HepG2 (cell line): ENCODE results near the gene IQCC. TPM values are rescaled to one million over a fixed set of nuclear protein-coding genes. Genes with fewer than 3 reads are reported as not detected.
A peak's percentile ranks its signal among the peaks of the same experiment; 100 is the strongest.

Experiments used
- ATM ChIP-seq: fragments of 450-650 bp; IDR thresholded peaks from 2 replicates; pipeline ENCODE4 v1.7.1; 2017; ENCODE audit warnings: mild to moderate bottlenecking, borderline replicate concordance
- BRD4 ChIP-seq: sonication (generic); formaldehyde crosslinking; IDR thresholded peaks from 2 replicates; pipeline ENCODE4 v1.4.0; 2020; ENCODE audit warnings: missing genetic modification reagents
- GABPA ChIP-seq, 2 experiments: IDR thresholded peaks; 2 replicates each; pipeline ENCODE4 v1.6.1; 2011 to 2016; ENCODE audit warnings: low read depth in 2 of 2, low read length in 1 of 2, missing biosample characterization in 1 of 2, missing genetic modification characterization in 1 of 2
- HNRNPH1 ChIP-seq: fragments of 200-400 bp; formaldehyde crosslinking; optimal IDR thresholded peaks from 2 replicates; pipeline ENCODE3; 2017; ENCODE audit warnings: mild to moderate bottlenecking, low read depth, low read length
- IKZF1 ChIP-seq: fragments of 450-650 bp; IDR thresholded peaks from 2 replicates; pipeline ENCODE4 v1.7.1; 2016
- MAF1 ChIP-seq: sonication (generic); formaldehyde crosslinking; IDR thresholded peaks from 2 replicates; pipeline ENCODE4 v1.5.0; 2020; ENCODE audit warnings: missing genetic modification reagents, borderline replicate concordance
- MIER3 ChIP-seq: IDR thresholded peaks from 2 replicates; pipeline ENCODE4 v1.6.1; 2016; ENCODE audit warnings: missing compliant biosample characterization, borderline replicate concordance
- MTA1 ChIP-seq: sonication (generic); formaldehyde crosslinking; IDR thresholded peaks from 2 replicates; pipeline ENCODE4 v1.4.0; 2020; ENCODE audit warnings: missing genetic modification reagents, mild to moderate bottlenecking, borderline replicate concordance
- MXI1 ChIP-seq: IDR thresholded peaks from 3 replicates; pipeline ENCODE4 v1.6.1; 2012; ENCODE audit warnings: low read depth, low read length, inconsistent platforms, borderline replicate concordance
- MYC ChIP-seq: sonication (generic); formaldehyde crosslinking; IDR thresholded peaks from 2 replicates; pipeline ENCODE4 v1.9.0; 2021; ENCODE audit warnings: missing genetic modification reagents, borderline replicate concordance
- NR2F1 ChIP-seq, 2 experiments: fragments of 450-650 bp in 1 of 2; formaldehyde crosslinking in 1 of 2; IDR thresholded peaks; 2 replicates each; pipeline versions ENCODE4 v1.5.0 to v1.6.1; 2016 to 2020; ENCODE audit warnings: mild to moderate bottlenecking in 1 of 2, missing compliant biosample characterization in 1 of 2, missing genetic modification reagents in 1 of 2, moderate library complexity in 1 of 2
- SMC3 ChIP-seq: IDR thresholded peaks from 2 replicates; pipeline ENCODE4 v1.6.1; 2011; ENCODE audit warnings: low read length, improper control_type of control experiment
- SRY ChIP-seq: sonication (generic); formaldehyde crosslinking; IDR thresholded peaks from 2 replicates; pipeline ENCODE4 v1.8.0; 2022; ENCODE audit warnings: mild to moderate bottlenecking, missing genetic modification reagents
- STAT5B ChIP-seq: sonication (generic); formaldehyde crosslinking; IDR thresholded peaks from 2 replicates; pipeline ENCODE4 v1.4.0; 2020; ENCODE audit warnings: missing genetic modification reagents
- TAF15 ChIP-seq: fragments of 200-400 bp; formaldehyde crosslinking; IDR thresholded peaks from one replicate; pipeline ENCODE4 v1.6.1; 2018; ENCODE audit warnings: mild to moderate bottlenecking, low read depth, low read length; ENCODE audit not compliant: poor library complexity, severe bottlenecking
- ZNF331 ChIP-seq: sonication (generic); formaldehyde crosslinking; IDR thresholded peaks from 2 replicates; pipeline ENCODE4 v1.4.0; 2020; ENCODE audit warnings: missing genetic modification reagents
- ZNF761 ChIP-seq: sonication (generic); formaldehyde crosslinking; conservative IDR thresholded peaks from 2 replicates; pipeline ENCODE4 v1.4.0; 2020; ENCODE audit warnings: mild to moderate bottlenecking, missing genetic modification reagents
- polyA plus RNA-seq, 8 experiments: library from polyadenylated mRNA; depleted of rRNA in 3 of 8; stranded (reverse) in 7 of 8; unstranded in 1 of 8; fragments of >200 nt; fragmentation: Illumina TruSeq in 4 of 8; extraction: Trizol in 4 of 8; gene quantifications; 2 replicates each; pipeline versions ENCODE4 v1.2.1 to v1.2.3, GENCODE V29; 2011 to 2016; ENCODE audit warnings: low read depth in 4 of 8, missing spikeins in 1 of 8, mixed read lengths in 1 of 8; ENCODE audit not compliant: insufficient read depth in 1 of 8
- total RNA-seq, 5 experiments: library from RNA; depleted of rRNA; stranded (reverse); fragments of >200 nt; fragmentation: Illumina TruSeq; extraction: Trizol; gene quantifications; 2 replicates each; pipeline ENCODE4 v1.2.3, GENCODE V29; 2016; ENCODE audit warnings: low read depth in 1 of 5
- TF ChIP-seq, protein P1 (sequence below), 2 experiments: sonication (generic) in 1 of 2; formaldehyde crosslinking in 1 of 2; IDR thresholded peaks; 2 replicates each; pipeline versions ENCODE4 v1.4.0 to v1.6.1; 2016 to 2020; ENCODE audit warnings: borderline replicate concordance in 1 of 2, low read depth in 1 of 2, mild to moderate bottlenecking in 1 of 2, missing genetic modification reagents in 1 of 2
- TF ChIP-seq, protein P2 (sequence below): sonication (generic); formaldehyde crosslinking; IDR thresholded peaks from 2 replicates; pipeline ENCODE4 v1.4.0; 2020; ENCODE audit warnings: mild to moderate bottlenecking, missing genetic modification reagents
- TF ChIP-seq, protein P3 (sequence below): sonication (generic); formaldehyde crosslinking; IDR thresholded peaks from 2 replicates; pipeline ENCODE4 v1.4.0; 2020; ENCODE audit warnings: low read depth, missing genetic modification reagents

Gene IQCC
- total and polyA plus RNA-seq, 2 of the 13 experiments (the other 11 are each of a cell fraction or from before 2014, with no cell fraction given), result 1.7 to 3.0 TPM

DNA sequence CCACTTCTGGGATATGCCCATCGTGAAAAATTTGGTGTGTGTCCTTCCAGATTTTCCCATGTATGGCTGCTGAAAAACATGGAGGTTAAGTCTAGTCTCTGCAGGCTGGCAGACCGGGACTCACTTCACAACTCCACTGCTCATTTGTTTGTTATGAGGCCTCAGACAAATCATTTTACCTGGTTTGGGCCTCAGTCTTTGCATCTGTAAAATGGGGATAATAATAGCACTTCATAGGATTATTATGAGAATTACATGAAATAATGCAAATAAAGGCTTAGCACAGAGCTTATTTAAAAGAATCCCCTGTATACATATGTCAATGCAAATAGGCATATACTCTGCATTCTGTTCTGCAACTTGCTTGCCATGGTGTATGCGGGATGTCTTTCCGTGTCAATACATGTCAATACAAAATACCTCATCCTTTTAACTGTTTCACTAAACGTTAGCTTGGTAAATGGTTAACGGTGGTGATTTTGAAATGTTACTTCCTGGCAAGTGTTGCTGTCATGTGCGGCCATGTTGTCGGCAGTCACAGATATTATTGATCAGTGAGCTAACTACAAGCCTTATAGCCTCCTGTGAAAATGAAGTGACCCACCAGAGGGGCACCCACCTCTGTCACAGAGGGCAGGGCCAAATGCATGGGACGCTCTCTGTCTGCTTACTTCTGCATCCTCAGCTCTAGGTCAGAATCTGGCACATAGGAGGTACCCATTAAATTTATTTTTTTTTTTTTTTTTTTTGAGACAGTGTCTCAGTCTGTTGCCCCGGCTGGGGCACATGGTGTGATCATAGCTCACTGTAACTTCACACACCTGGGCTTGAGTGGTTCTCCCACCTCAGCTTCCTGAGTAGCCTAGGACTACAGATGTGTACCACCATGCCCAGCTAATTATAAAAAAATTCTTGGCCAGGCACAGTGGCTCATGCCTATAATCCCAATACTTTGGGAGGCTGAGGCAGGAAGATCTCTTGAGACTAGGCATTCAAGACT lies 49.9 kb downstream of the IQCC start (continued):
- TF ChIP-seq, protein P1, sequence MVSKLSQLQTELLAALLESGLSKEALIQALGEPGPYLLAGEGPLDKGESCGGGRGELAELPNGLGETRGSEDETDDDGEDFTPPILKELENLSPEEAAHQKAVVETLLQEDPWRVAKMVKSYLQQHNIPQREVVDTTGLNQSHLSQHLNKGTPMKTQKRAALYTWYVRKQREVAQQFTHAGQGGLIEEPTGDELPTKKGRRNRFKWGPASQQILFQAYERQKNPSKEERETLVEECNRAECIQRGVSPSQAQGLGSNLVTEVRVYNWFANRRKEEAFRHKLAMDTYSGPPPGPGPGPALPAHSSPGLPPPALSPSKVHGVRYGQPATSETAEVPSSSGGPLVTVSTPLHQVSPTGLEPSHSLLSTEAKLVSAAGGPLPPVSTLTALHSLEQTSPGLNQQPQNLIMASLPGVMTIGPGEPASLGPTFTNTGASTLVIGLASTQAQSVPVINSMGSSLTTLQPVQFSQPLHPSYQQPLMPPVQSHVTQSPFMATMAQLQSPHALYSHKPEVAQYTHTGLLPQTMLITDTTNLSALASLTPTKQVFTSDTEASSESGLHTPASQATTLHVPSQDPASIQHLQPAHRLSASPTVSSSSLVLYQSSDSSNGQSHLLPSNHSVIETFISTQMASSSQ (IDR thresholded peaks at IDR 0.05; ENCODE audit: low read depth), result peak; percentile 82
- TF ChIP-seq, protein P1 (CRISPR knock-in tag; IDR thresholded peaks at IDR 0.05; ENCODE audit: borderline replicate concordance), result peak; percentile 43; the same call in 1 of the 2 replicates
- TF ChIP-seq, protein P2, sequence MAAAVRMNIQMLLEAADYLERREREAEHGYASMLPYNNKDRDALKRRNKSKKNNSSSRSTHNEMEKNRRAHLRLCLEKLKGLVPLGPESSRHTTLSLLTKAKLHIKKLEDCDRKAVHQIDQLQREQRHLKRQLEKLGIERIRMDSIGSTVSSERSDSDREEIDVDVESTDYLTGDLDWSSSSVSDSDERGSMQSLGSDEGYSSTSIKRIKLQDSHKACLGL (CRISPR knock-in tag), result no peak
- TF ChIP-seq MIER3 (CRISPR knock-in tag), result peak; percentile 73; the same call in 1 of the 2 replicates
- no peak for TF ChIP-seq STAT5B (CRISPR knock-in tag)
- TF ChIP-seq IKZF1, result no peak
- TF ChIP-seq, protein P3, sequence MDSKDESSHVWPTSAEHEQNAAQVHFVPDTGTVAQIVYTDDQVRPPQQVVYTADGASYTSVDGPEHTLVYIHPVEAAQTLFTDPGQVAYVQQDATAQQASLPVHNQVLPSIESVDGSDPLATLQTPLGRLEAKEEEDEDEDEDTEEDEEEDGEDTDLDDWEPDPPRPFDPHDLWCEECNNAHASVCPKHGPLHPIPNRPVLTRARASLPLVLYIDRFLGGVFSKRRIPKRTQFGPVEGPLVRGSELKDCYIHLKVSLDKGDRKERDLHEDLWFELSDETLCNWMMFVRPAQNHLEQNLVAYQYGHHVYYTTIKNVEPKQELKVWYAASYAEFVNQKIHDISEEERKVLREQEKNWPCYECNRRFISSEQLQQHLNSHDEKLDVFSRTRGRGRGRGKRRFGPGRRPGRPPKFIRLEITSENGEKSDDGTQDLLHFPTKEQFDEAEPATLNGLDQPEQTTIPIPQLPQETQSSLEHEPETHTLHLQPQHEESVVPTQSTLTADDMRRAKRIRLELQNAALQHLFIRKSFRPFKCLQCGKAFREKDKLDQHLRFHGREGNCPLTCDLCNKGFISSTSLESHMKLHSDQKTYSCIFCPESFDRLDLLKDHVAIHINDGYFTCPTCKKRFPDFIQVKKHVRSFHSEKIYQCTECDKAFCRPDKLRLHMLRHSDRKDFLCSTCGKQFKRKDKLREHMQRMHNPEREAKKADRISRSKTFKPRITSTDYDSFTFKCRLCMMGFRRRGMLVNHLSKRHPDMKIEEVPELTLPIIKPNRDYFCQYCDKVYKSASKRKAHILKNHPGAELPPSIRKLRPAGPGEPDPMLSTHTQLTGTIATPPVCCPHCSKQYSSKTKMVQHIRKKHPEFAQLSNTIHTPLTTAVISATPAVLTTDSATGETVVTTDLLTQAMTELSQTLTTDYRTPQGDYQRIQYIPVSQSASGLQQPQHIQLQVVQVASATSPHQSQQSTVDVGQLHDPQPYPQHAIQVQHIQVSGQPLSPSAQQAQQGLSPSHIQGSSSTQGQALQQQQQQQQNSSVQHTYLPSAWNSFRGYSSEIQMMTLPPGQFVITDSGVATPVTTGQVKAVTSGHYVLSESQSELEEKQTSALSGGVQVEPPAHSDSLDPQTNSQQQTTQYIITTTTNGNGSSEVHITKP, result peak; percentile 66; the same call in 1 of the 2 replicates
- peak; percentile 65; the same call in 1 of the 3 replicates for TF ChIP-seq MXI1
- no peak for TF ChIP-seq NR2F1 (CRISPR knock-in tag; IDR thresholded peaks at IDR 0.05)
- no peak for TF ChIP-seq ZNF761 (CRISPR knock-in tag)
- no peak for TF ChIP-seq SMC3
- no peak for TF ChIP-seq MTA1 (CRISPR knock-in tag)
- TF ChIP-seq MYC (CRISPR knock-in tag), result no peak
- no peak for TF ChIP-seq TAF15
- no peak for TF ChIP-seq HNRNPH1
- TF ChIP-seq ATM, result no peak
- TF ChIP-seq ZNF331 (CRISPR knock-in tag), result 0 out of 2 replicates have a peak, but pooled peaks have one; percentile 26
- no peak for TF ChIP-seq MAF1 (CRISPR knock-in tag)
- TF ChIP-seq SRY (CRISPR knock-in tag), result no peak
- no peak for TF ChIP-seq GABPA (IDR thresholded peaks at IDR 0.05; ENCODE audit: low read depth, low read length)
- no peak for TF ChIP-seq GABPA (CRISPR knock-in tag; IDR thresholded peaks at IDR 0.05; ENCODE audit: low read depth)
- no peak for TF ChIP-seq BRD4
